GM10248 (cell line): Measurements from ENCODE around the gene RNF214.

ENCODE experiments used
- CTCF ChIA-PET: fragments of 300-600 bp; sonication (Branson Sonifier 250); formaldehyde crosslinking; extraction: SDS; loops from one replicate; lab custom pipeline; 2021; ENCODE audit warnings: antibody characterized with exemption; lab: Yijun Ruan, JAX
- POLR2A ChIA-PET: fragments of 350-650 bp; sonication (Branson Sonifier 250); formaldehyde crosslinking; extraction: SDS; loops from one replicate; lab custom pipeline; 2020; ENCODE audit warnings: antibody characterized with exemption; lab: Yijun Ruan, JAX
- DNase-seq: peaks from one replicate; pipeline ENCODE4 v3.0.0; 2012; ENCODE audit errors: extremely low spot score
- CTCF ChIP-seq: IDR thresholded peaks from 2 replicates; pipeline ENCODE4 v1.5.1; 2012; ENCODE audit warnings: mild to moderate bottlenecking, low read depth; ENCODE audit errors: extremely low read depth, missing control alignments, control extremely low read depth

RNF214 gene

DNA sequence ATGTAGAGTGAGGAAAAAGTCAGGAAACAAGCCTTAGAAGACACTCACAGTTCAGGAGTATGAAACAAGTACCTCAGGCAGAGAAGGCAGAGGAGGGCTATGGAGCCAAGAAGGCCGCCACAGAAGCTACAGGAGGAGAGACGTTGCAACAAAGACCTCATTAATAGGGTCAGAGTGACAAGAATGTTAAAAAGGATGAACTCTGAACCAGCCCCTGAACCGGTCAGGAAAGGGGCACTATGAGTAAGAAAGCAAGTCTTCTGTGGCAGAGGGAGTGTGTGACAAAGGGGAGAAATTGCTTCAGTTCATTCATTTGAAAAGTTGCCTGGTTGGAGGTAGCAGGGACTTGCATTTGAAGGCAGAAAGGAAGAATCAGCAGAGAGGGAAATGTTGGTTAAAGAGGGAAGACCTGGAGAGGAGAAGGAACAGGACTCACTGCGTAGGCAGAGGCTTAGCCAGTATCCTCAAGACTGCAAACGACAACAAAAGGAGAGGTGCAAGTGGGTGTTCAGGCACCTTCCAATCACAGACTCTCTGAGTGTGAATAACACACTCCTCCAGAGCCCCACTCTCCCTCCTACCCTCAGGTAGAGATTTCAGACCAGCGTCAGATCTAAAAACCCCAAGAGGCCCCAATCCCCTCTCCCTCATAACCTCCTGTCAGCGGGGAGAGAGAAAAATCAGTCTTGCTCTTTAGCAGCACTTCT, 17.9 kb upstream of the RNF214 start:
- no peak for DNase-seq
- TF ChIP-seq CTCF, result no peak
- CTCF ChIA-PET, result interaction anchor here (1.1 to 2.4 kb wide), 3 partner anchors 12 to 34 kb away, joined by 5 to 17 read pairs (median 5); partner anchors contain the start of gene PCSK7
- POLR2A ChIA-PET, result no interaction called here

DNA sequence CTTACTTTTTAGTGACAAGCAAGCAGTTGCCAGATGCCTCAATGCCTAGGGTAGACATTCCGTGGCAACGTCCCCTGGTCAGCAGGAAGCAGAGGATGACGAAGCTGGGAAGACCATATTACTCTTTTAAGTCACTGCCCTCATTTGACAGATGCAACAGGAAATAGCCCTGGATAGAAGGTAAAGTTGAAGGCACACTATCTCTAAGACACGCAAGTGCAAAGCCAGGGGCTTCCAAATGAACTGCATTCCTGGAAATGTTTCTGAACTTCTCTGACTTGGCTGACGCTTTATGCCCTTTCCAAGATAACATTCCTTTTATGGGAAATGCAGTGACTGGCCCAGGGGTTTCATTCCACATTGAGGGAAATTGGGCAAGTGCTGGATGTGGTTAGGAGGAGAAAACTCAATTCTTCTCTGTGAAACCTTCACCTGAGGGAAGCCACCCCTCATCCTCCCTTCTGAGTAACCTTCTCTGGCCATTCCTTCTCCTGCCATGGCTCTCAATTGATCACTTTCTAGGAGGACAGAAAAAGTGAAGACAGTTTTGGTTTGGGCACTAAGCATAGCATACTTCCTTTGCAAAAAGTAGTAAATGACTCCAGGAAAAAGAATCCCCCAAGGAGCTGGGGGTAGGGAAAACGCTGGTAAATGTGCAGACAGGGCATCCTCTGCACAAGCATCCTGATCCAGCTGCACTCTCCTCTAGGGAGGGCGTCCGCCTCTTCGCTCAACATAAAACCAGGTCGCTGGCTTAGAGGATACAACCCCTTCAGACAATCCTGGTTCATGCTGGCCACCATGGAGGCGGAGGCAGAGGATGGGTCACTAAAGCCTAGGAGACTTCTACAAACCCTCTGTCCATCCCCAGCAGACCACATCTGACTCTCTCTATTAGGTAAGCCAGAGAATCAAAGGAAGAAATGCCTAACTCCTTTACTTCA, 15.1 kb upstream of the RNF214 start:
- TF ChIP-seq CTCF, result no peak
- no peak for DNase-seq
- POLR2A ChIA-PET, result no interaction called here
- CTCF ChIA-PET, result interaction anchor here (3.4 kb wide), 1 partner anchor 9 kb away, joined by 22 read pairs; no protein-coding TSS in a partner anchor

GRCh38 chr11:117218133-117218915, 14.1 kb upstream of the RNF214 start:
- POLR2A ChIA-PET, result interaction anchor here (0.5 to 1.0 kb wide), 3 partner anchors 8 to 145 kb away, joined by 3 to 5 read pairs (median 4); no protein-coding TSS in a partner anchor
- TF ChIP-seq CTCF, result no peak
- CTCF ChIA-PET, result interaction anchor here (0.7 to 3.4 kb wide), 2 partner anchors 8 to 35 kb away, joined by 3 to 22 read pairs; no protein-coding TSS in a partner anchor
- DNase-seq, result no peak

DNA sequence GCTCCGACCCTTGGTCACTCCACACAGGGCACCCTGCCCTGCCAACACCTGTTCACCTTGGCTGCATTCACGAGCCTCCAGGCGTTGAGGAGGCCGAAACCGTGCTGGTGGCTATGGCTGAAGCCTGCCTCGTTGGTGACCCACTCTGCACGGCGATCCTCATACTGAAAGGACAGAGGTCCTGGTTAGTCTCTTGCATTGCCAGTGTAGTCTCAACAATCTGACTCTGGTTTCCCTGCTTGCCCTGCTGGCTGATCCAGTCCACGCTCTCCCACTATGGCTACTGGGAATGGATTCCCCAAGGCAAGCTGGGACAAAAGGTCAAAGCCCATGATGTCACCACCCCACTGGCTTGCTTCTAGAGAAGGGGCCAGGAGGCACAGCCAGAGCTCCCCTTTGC, 13.5 kb upstream of the RNF214 start:
- ChIA-PET CTCF (interaction anchor here (0.7 to 3.4 kb wide), 4 partner anchors 7 to 428 kb away, joined by 3 to 22 read pairs (median 4); partner anchors contain the start of gene APOA5), POLR2A (interaction anchor here (0.6 to 1.0 kb wide), 2 partner anchors 8 to 10 kb away, joined by 3 to 4 read pairs; no protein-coding TSS in a partner anchor)
- no peak for TF ChIP-seq CTCF
- no peak for DNase-seq

GRCh38 chr11:117219455-117219854, 13.0 kb upstream of the RNF214 start:
- no peak for DNase-seq
- no peak for TF ChIP-seq CTCF
- CTCF ChIA-PET, result interaction anchor here (0.7 to 3.4 kb wide), 6 partner anchors 8 to 487 kb away, joined by 3 to 23 read pairs (median 4); partner anchors contain the start of gene APOA5
- POLR2A ChIA-PET, result no interaction called here
